Measurements from ENCODE around the gene HADHA. TPM values are rescaled to one million over a fixed set of nuclear protein-coding genes. Genes with fewer than 3 reads are reported as not detected.

HADHA gene
- total RNA-seq, 2 donors from 2014 or later = 98.3 to 110 TPM

- H3K27ac ChIP-seq = peak overlapping the region in 2 of 4 donors; percentile 7 to 29
- TF ChIP-seq POLR2A (IDR thresholded peaks at IDR 0.05) (no peak), CTCF (IDR thresholded peaks at IDR 0.05) (no peak)
- H3K4me1 ChIP-seq = peaks cover 60% of the 10 kb centered on the region
- peak; percentile 28 to 65 (median 48) for DNase-seq
- 16 to 29% methylated on average over 3 of the region's 3 CpGs for WGBS, 2 donors
- no peaks in the 10 kb centered on the region for H3K9me3 ChIP-seq
- no peak overlapping the region for H3K4me3 ChIP-seq
- no peaks in the 10 kb centered on the region for H3K36me3 ChIP-seq (replicated peaks in 1 of 2; ENCODE audit: insufficient read depth in 1 of 2, low read depth in 2 of 2)
- intact Hi-C loops (cut with DNase I) = no loop called here
- H3K27me3 ChIP-seq = no peaks in the 10 kb centered on the region
- ATAC-seq = peak; percentile 52
Observed at GRCh38 chr2:26251893-26252292, 7.5 kb upstream of the HADHA start.

- no peak overlapping the region for H3K4me3 ChIP-seq
Observed at GRCh38 chr2:26249625-26250024, 5.2 kb upstream of the HADHA start.

GRCh38 chr2:26246818-26247217 is 2.4 kb upstream of the HADHA start:
- peaks cover 52% of the 10 kb centered on the region for H3K4me1 ChIP-seq
- DNase-seq = no peak
- intact Hi-C loops (cut with DNase I) = no loop called here
- H3K36me3 ChIP-seq (replicated peaks in 1 of 2; ENCODE audit: insufficient read depth in 1 of 2, low read depth in 2 of 2) = no peaks in the 10 kb centered on the region
- no peaks in the 10 kb centered on the region for H3K27me3 ChIP-seq
- 77 to 78% methylated on average over 9 of the region's 9 CpGs for WGBS, 2 donors
- no peak overlapping the region for H3K27ac ChIP-seq
- no peaks in the 10 kb centered on the region for H3K9me3 ChIP-seq
- ATAC-seq = no peak
- no peak overlapping the region for H3K4me3 ChIP-seq
- no peak for TF ChIP-seq POLR2A (IDR thresholded peaks at IDR 0.05)
- no peak for TF ChIP-seq CTCF (IDR thresholded peaks at IDR 0.05)

More at GRCh38 chr2:26249625-26250024, 5.2 kb upstream of the HADHA start:
- Histone ChIP-seq H3K36me3 (replicated peaks in 1 of 2; ENCODE audit: insufficient read depth in 1 of 2, low read depth in 2 of 2) (no peaks in the 10 kb centered on the region), H3K27me3 (no peaks in the 10 kb centered on the region), H3K4me1 (peaks cover 55% of the 10 kb centered on the region), H3K9me3 (no peaks in the 10 kb centered on the region), H3K27ac (no peak overlapping the region)
- DNase-seq (no peak), ATAC-seq (no peak)
- WGBS, 2 donors = 41 to 55% methylated on average over 2 of the region's 2 CpGs
- TF ChIP-seq POLR2A (IDR thresholded peaks at IDR 0.05) (no peak), CTCF (IDR thresholded peaks at IDR 0.05) (no peak)
- intact Hi-C loops (cut with DNase I) = no loop called here

GRCh38 chr2:26245810-26246209 is 1.4 kb upstream of the HADHA start:
- 14 to 17% methylated on average over 3 of the region's 3 CpGs for WGBS, 2 donors
- peaks cover 54% of the 10 kb centered on the region for H3K4me1 ChIP-seq
- no peaks in the 10 kb centered on the region for H3K27me3 ChIP-seq
- H3K4me3 ChIP-seq = no peak overlapping the region
- DNase-seq (no peak), ATAC-seq (no peak)
- H3K27ac ChIP-seq = peak overlapping the region in 3 of 4 donors; percentile 96 to 99 (median 98)
- intact Hi-C loops (cut with DNase I) = no loop called here
- no peaks in the 10 kb centered on the region for H3K9me3 ChIP-seq
- H3K36me3 ChIP-seq (replicated peaks in 1 of 2; ENCODE audit: insufficient read depth in 1 of 2, low read depth in 2 of 2) = no peaks in the 10 kb centered on the region
- TF ChIP-seq CTCF (IDR thresholded peaks at IDR 0.05) (no peak), POLR2A (IDR thresholded peaks at IDR 0.05) (no peak)

DNA sequence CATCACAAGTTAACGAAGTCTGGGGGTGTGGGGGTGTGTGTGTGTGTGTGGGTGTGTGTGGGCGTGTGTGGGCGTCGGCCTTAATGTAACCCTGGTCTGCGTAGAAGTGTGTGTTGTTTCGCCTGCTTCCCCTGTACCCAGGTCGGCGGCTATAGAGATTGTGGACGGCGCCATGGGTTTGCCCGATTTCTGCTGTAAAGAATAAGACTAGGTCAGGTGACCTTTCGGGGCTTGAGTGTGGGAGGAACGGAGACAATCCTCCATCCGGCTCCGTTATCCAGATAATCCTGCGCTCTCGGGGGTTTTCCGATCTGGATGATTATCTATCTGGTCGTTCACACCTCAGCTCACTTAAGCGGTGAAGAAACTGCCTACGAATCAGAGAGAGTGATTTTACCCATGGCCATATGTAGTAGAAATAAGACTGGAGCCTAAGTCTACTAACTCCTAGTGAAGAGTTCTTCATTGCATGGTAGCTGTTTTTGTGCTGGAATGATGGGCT is 850 bp upstream of the HADHA start:
- DNase-seq = peak in 2 of 4 donors; percentile 28 to 52

More for the DNA sequence above, 850 bp upstream of the HADHA start:
- H3K27ac ChIP-seq = peak overlapping the region; percentile 96 to 99 (median 98)
- peak overlapping the region; percentile 80 to 94 for H3K4me3 ChIP-seq
- no peaks in the 10 kb centered on the region for H3K27me3 ChIP-seq
- peaks cover 57% of the 10 kb centered on the region for H3K4me1 ChIP-seq
- TF ChIP-seq POLR2A (IDR thresholded peaks at IDR 0.05) (no peak), CTCF (IDR thresholded peaks at IDR 0.05) (no peak)
- H3K36me3 ChIP-seq (replicated peaks in 1 of 2; ENCODE audit: insufficient read depth in 1 of 2, low read depth in 2 of 2) = no peaks in the 10 kb centered on the region
- H3K9me3 ChIP-seq = no peaks in the 10 kb centered on the region
- 0 to 1% methylated on average over 10 to 21 of the region's 21 CpGs for WGBS, 2 donors
- peak; percentile 13 for ATAC-seq
- intact Hi-C loops (cut with DNase I) = no loop called here
